KMS-11 (cell line): ENCODE data around the gene CYP2F1.
"Not testable (repeated sequence)": the region's sequence is repeated elsewhere in the genome, so short reads cannot be mapped to it uniquely, and the experiment has no call there.

Experiments used
- H2AFZ ChIP-seq: fragments of 200-600 bp; sonication (generic); 2 replicates; pipeline ENCODE4 v1.6.1; 2016; ENCODE audit warnings: antibody characterized with exemption, mixed run types, low read depth
- H3K27ac ChIP-seq: fragments of 200-600 bp; sonication (generic); 2 replicates; pipeline ENCODE4 v1.6.1; 2016; ENCODE audit warnings: mild to moderate bottlenecking, mixed run types
- H3K27me3 ChIP-seq: fragments of 200-600 bp; sonication (generic); 2 replicates; pipeline ENCODE4 v1.6.1; 2017; ENCODE audit warnings: mild to moderate bottlenecking, low read depth, mixed run types, moderate library complexity; ENCODE audit not compliant: insufficient read depth
- H3K36me3 ChIP-seq: fragments of 200-600 bp; sonication (generic); 2 replicates; pipeline ENCODE4 v1.6.1; 2017; ENCODE audit warnings: mild to moderate bottlenecking, mixed run types; ENCODE audit not compliant: insufficient read depth
- H3K4me1 ChIP-seq: fragments of 200-600 bp; sonication (generic); 2 replicates; pipeline ENCODE4 v1.6.1; 2016; ENCODE audit warnings: mild to moderate bottlenecking, low read depth, mixed run types; ENCODE audit not compliant: poor library complexity, severe bottlenecking
- H3K4me2 ChIP-seq: fragments of 200-600 bp; sonication (generic); 2 replicates; pipeline ENCODE4 v1.7.0; 2016; ENCODE audit warnings: mild to moderate bottlenecking, mixed run types
- H3K4me3 ChIP-seq: fragments of 200-600 bp; sonication (generic); IDR thresholded peaks from 2 replicates; pipeline ENCODE4 v1.6.1; 2017; ENCODE audit warnings: low read depth, low read length, mixed read lengths; ENCODE audit not compliant: insufficient read depth
- H3K79me2 ChIP-seq: fragments of 200-600 bp; sonication (generic); 2 replicates; pipeline ENCODE4 v1.6.1; 2016; ENCODE audit warnings: low read depth, mixed run types; ENCODE audit not compliant: insufficient read depth
- H3K9ac ChIP-seq: fragments of 200-600 bp; sonication (generic); 2 replicates; pipeline ENCODE4 v1.6.1; 2016; ENCODE audit warnings: mild to moderate bottlenecking, mixed run types
- H4K20me1 ChIP-seq: fragments of 200-600 bp; sonication (generic); 2 replicates; pipeline ENCODE4 v1.6.1; 2016; ENCODE audit warnings: mild to moderate bottlenecking, mixed run types; ENCODE audit not compliant: insufficient read depth
- TF ChIP-seq, protein P1 (sequence below): fragments of 200-600 bp; sonication (generic); conservative IDR thresholded peaks from 2 replicates; pipeline ENCODE4 v1.6.1; 2017; ENCODE audit warnings: low read depth, mild to moderate bottlenecking, antibody characterized with exemption, low read length, moderate library complexity, mixed read lengths

CYP2F1 gene

DNA sequence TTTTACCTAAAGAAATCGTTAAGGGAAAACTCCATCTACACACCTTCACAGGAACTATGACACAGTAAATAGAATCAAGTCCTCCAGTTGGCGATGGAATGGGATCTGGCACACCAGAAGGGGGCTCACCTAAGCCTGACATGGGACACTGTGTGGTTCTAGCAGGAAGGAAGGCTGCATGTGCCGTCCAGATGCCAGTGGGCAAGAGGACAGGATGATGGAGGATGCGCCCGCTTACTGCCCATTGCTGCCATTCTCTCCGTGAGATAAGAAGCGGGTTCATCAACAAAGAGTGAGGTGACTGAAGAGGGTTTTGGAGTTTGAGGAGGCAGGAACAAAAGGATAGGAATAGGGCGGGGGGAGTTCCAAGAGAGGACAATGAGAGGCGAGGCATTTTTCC lies 2.9 kb upstream of the CYP2F1 start:
- Histone ChIP-seq H3K79me2 (no peaks in the 10 kb centered on the region), H3K27ac (no peak overlapping the region), H3K36me3 (no peaks in the 10 kb centered on the region), H3K4me1 (no peaks in the 10 kb centered on the region), H3K27me3 (no peaks in the 10 kb centered on the region), H3K9ac (no peak overlapping the region), H3K4me2 (no peak overlapping the region), H4K20me1 (no peaks in the 10 kb centered on the region), H2AFZ (no peak overlapping the region), H3K4me3 (no peak overlapping the region)
- TF ChIP-seq, protein P1, sequence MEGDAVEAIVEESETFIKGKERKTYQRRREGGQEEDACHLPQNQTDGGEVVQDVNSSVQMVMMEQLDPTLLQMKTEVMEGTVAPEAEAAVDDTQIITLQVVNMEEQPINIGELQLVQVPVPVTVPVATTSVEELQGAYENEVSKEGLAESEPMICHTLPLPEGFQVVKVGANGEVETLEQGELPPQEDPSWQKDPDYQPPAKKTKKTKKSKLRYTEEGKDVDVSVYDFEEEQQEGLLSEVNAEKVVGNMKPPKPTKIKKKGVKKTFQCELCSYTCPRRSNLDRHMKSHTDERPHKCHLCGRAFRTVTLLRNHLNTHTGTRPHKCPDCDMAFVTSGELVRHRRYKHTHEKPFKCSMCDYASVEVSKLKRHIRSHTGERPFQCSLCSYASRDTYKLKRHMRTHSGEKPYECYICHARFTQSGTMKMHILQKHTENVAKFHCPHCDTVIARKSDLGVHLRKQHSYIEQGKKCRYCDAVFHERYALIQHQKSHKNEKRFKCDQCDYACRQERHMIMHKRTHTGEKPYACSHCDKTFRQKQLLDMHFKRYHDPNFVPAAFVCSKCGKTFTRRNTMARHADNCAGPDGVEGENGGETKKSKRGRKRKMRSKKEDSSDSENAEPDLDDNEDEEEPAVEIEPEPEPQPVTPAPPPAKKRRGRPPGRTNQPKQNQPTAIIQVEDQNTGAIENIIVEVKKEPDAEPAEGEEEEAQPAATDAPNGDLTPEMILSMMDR, result no peak

DNA sequence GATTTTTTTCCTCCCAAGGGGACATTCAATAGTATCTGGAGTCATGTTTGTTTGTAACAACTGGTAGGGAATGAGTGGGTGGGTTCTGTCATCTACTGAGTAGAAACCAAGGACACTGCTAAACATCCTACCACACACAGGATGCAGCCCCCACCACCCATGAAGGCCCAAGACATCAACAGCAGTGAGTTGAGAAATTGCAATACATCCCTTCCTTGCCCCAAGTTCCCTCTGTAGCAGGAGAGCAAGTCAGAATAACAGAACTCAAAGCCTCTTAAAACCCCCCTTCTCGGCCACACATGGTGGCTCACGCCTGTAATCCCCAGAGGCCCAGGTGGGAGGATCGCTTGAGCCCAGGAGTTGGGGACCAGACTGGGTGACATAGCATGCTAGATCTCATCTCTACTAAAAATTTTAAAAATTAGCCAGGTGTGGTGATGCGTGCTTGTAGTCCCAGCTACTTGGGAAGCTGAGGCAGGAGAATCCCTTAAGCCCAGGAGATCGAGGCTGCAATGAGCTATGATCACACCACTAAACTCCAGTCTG lies 2.4 kb upstream of the CYP2F1 start:
- no peaks in the 10 kb centered on the region for H4K20me1 ChIP-seq
- H3K4me1 ChIP-seq, result no peaks in the 10 kb centered on the region
- H3K4me2 ChIP-seq, result no peak overlapping the region
- no peak overlapping the region for H3K27ac ChIP-seq
- H3K36me3 ChIP-seq, result no peaks in the 10 kb centered on the region
- H3K27me3 ChIP-seq, result no peaks in the 10 kb centered on the region
- TF ChIP-seq, protein P1, result no peak
- no peak overlapping the region for H3K4me3 ChIP-seq
- H2AFZ ChIP-seq, result no peak overlapping the region
- no peaks in the 10 kb centered on the region for H3K79me2 ChIP-seq
- H3K9ac ChIP-seq, result no peak overlapping the region

DNA sequence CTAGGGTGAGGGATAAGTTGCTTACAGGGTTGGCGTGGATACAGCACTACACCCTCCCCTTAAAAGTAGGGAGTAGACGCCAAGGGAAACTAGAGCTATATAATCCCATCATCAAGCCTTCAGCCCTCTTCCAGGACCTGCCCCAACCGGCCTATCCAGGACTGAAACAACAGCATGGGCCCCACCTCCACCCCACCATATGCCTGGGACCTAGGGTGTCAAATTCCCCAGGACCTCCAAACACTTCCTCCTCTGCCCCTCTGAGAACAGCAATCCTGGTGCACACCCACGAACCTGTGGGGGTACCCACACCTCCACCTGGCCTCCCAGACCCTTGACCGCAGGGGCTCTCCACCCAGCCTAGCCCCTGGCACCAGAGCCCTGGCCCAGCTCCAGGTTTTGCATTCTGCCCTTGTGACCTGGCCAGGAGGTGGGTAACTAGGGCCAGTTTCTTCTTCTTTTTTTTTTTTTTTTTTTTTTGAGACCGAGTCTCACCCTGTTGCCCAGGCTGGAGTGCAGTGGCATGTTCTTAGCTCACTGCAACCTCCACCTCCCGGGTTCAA lies 1.4 kb upstream of the CYP2F1 start:
- Histone ChIP-seq H3K4me2 (no peak overlapping the region), H3K79me2 (no peaks in the 10 kb centered on the region)

GRCh38 chr19:41116261-41116660 lies 2.0 kb downstream of the CYP2F1 start:
- Histone ChIP-seq H3K4me3 (no peak overlapping the region), H2AFZ (no peak overlapping the region), H3K27me3 (no peaks in the 10 kb centered on the region), H3K4me2 (no peak overlapping the region), H4K20me1 (no peaks in the 10 kb centered on the region), H3K4me1 (no peaks in the 10 kb centered on the region), H3K79me2 (no peaks in the 10 kb centered on the region), H3K36me3 (no peaks in the 10 kb centered on the region), H3K27ac (no peak overlapping the region), H3K9ac (no peak overlapping the region)
- TF ChIP-seq, protein P1, result no peak

More for the DNA sequence above, 1.4 kb upstream of the CYP2F1 start:
- Histone ChIP-seq H3K4me1 (no peaks in the 10 kb centered on the region), H3K36me3 (no peaks in the 10 kb centered on the region), H3K27ac (no peak overlapping the region), H3K27me3 (no peaks in the 10 kb centered on the region), H3K9ac (no peak overlapping the region), H2AFZ (no peak overlapping the region), H3K4me3 (no peak overlapping the region), H4K20me1 (no peaks in the 10 kb centered on the region)
- TF ChIP-seq, protein P1, result no peak

DNA sequence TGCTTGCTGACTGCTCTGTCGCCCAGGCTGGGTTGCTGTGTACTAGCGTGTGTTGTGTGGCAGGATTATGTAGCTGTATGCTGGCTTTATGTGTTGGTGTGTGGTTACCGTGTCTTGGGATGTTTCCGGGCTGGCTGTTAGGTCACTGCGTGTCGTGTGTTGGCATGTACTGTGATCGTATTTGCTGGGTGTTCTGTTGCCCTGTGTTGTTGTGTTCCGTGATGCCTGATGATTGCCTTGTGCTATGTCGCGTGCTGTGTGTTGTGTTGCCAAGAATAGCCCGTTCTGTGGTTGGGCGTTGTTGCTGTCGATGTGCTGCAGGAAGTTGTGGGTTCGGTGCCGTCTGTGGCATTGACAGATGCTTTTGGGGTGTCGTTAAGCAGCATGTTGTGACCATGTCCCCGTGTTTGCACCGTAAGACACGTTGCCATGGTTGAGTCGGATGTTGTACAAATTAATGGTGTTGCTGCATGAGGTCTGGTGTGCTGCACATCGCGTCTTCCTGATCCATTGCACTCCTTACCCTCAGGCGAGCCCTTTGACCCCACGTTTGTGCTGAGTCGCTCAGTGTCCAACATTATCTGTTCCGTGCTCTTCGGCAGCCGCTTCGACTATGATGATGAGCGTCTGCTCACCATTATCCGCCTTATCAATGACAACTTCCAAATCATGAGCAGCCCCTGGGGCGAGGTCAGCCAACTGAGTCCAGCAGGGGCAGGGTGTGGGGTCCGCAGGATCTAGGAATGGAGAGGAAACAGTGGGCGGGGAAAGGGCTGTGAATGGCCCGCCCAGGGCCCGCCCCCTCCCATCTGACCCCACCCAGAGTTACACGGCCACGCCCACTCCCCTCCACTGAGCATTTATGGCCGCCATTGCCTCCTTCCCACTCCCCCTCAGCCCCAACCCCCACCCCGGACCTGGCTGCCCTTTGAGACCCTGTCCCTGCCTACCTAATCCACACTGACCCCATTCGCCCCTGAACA lies 7.0 kb downstream of the CYP2F1 start:
- not testable (repeated sequence) for H3K36me3 ChIP-seq, H2AFZ ChIP-seq, H3K4me1 ChIP-seq, H3K4me2 ChIP-seq, H3K9ac ChIP-seq, H3K27me3 ChIP-seq, H3K79me2 ChIP-seq, H4K20me1 ChIP-seq, H3K4me3 ChIP-seq, H3K27ac ChIP-seq

DNA sequence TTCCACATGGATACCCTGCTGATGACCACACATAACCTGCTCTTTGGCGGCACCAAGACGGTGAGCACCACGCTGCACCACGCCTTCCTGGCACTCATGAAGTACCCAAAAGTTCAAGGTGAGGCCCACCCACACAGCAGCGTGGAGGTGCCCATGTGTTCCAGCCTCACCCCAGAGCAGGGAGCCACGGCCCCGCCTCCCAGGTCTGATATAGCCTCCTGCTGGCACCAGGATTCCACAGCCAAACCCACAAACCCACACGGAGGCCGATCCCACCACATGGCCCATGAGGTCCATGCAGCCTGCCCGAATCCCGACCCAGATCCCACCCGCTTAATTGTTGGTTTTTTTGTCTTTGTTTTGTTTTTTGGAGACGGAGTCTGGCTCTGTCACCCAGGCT lies 8.6 kb downstream of the CYP2F1 start:
- not testable (repeated sequence) for H3K36me3 ChIP-seq, H3K27ac ChIP-seq, H3K79me2 ChIP-seq, H3K9ac ChIP-seq, H2AFZ ChIP-seq, H3K4me3 ChIP-seq, H4K20me1 ChIP-seq, H3K4me1 ChIP-seq, H3K27me3 ChIP-seq, H3K4me2 ChIP-seq
